Measurements from ENCODE around the gene EDC3.
"Not testable (repeated sequence)": the region's sequence is repeated elsewhere in the genome, so short reads cannot be mapped to it uniquely, and the experiment has no call there.

The EDC3 gene

GRCh38 chr15:74609938-74610301 is 85.9 kb downstream of the EDC3 start:
- DNase-seq (ENCODE audit: low read depth in 3 of 3), result no peak

GRCh38 chr15:74608786-74609185 is 87.0 kb downstream of the EDC3 start:
- DNase-seq (ENCODE audit: low read depth in 3 of 3), result no peak

- no peak for DNase-seq (ENCODE audit: low read depth in 3 of 3)
Observed at GRCh38 chr15:74605795-74606150, 90.1 kb downstream of the EDC3 start.

GRCh38 chr15:74604983-74605794 is 90.6 kb downstream of the EDC3 start:
- DNase-seq (ENCODE audit: low read depth in 3 of 3), result no peak

GRCh38 chr15:74603789-74604705 is 91.8 kb downstream of the EDC3 start:
- no peak for DNase-seq (ENCODE audit: low read depth in 3 of 3)

GRCh38 chr15:74603026-74603788 is 92.6 kb downstream of the EDC3 start:
- DNase-seq (ENCODE audit: low read depth in 3 of 3), result no peak

GRCh38 chr15:74599156-74599555 is 96.7 kb downstream of the EDC3 start:
- DNase-seq (ENCODE audit: low read depth in 3 of 3), result no peak

- peak; percentile 74 to 91 (median 79) for DNase-seq (ENCODE audit: low read depth in 3 of 3)
Observed at GRCh38 chr15:74598126-74598842, 97.5 kb downstream of the EDC3 start.

- not testable (repeated sequence) for DNase-seq (ENCODE audit: low read depth in 3 of 3)
Observed at GRCh38 chr15:74597146-74597705, 98.6 kb downstream of the EDC3 start.

GRCh38 chr15:74596736-74597135 is 99.1 kb downstream of the EDC3 start:
- not testable (repeated sequence) for DNase-seq (ENCODE audit: low read depth in 3 of 3)

- no peak for DNase-seq (ENCODE audit: low read depth in 3 of 3)
Observed at GRCh38 chr15:74595271-74595670, 100.6 kb downstream of the EDC3 start.

- DNase-seq (ENCODE audit: low read depth in 3 of 3), result no peak
Observed at GRCh38 chr15:74594455-74594854, 101.4 kb downstream of the EDC3 start.

- DNase-seq (ENCODE audit: low read depth in 3 of 3), result no peak
Observed at GRCh38 chr15:74593122-74593521, 102.7 kb downstream of the EDC3 start.

- DNase-seq (ENCODE audit: low read depth in 3 of 3), result no peak
Observed at GRCh38 chr15:74592222-74592621, 103.6 kb downstream of the EDC3 start.

GRCh38 chr15:74589826-74590225 is 106.0 kb downstream of the EDC3 start:
- no peak for DNase-seq (ENCODE audit: low read depth in 3 of 3)

GRCh38 chr15:74585857-74586256 is 110.0 kb downstream of the EDC3 start:
- DNase-seq (ENCODE audit: low read depth in 3 of 3), result no peak

GRCh38 chr15:74585191-74585590 is 110.6 kb downstream of the EDC3 start:
- no peak for DNase-seq (ENCODE audit: low read depth in 3 of 3)

GRCh38 chr15:74584779-74585178 is 111.0 kb downstream of the EDC3 start:
- DNase-seq (ENCODE audit: low read depth in 3 of 3), result no peak

- no peak for DNase-seq (ENCODE audit: low read depth in 3 of 3)
Observed at GRCh38 chr15:74584204-74584603, 111.6 kb downstream of the EDC3 start.
